Measurements from ENCODE around the gene METTL22. TPM values are rescaled to one million over a fixed set of nuclear protein-coding genes. Genes with fewer than 3 reads are reported as not detected.
A peak's percentile ranks its signal among the peaks of the same experiment; 100 is the strongest.

The METTL22 gene
- total and polyA plus RNA-seq, 8 donors = 8.8 to 186 (median 23.4) TPM

DNA sequence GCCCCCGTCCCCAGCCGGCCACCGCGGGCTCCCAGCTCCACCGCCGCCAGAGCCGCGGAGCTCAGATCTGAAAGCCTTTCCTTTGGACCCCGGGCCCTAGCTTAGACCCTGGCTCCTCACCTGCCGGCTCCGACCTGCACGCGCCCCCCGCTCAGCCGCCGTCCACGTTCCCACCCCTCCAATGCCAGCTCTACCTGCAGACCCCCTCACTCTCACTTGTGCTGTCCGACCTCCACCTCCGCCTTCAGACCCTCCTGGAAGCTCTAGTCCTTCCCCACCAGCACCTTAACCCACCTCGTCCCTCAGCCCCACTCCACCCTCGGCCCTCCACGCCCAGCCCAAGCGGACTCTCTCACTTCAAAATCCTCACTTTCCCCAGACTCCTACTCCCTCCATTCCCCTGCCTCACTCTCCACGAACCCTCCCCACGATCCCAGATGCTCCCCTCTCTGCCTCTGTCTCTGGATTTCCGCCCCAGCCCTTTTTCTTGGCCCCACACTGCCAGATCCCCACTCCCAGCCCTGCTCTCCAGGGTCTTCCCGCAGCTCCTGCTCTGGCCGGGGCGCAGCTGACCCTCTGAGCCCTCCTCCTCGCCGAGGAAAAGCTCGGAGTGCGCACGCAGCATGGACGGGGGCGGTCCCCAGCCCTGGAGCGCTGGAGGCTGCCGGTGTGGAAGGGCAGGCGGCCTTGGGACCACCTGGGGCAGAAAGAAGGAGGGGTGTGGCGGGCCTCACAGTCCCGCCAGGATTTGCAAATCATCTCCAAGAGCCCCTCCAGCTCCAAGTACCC lies 31.4 kb upstream of the METTL22 start, which contains the start of gene TMEM114:
Gene TMEM114, minus strand, starts transcription at position 612 of the 789 bp plus-strand sequence. CDS start 673 bp downstream, outside the sequence.
- peaks cover 8 to 17% (median 14%) of the 10 kb centered on the region in 4 donors for H3K4me1 ChIP-seq
- intact Hi-C loops (cut with DNase I; ENCODE audit: low total_unique reads) = no loop called here
- peaks cover 0 to 6% (median 0%) of the 10 kb centered on the region in 4 donors for H3K9me3 ChIP-seq
- peaks cover 4 to 78% (median 48%) of the 10 kb centered on the region in 3 donors for H3K27me3 ChIP-seq
- 2 to 7% (median 4%) methylated on average over 34 to 41 of the region's 41 CpGs for WGBS, 5 donors
- no peaks in the 10 kb centered on the region for H3K36me3 ChIP-seq
- H3K27ac ChIP-seq = no peak within 1 kb of the TSS
- TF ChIP-seq POLR2AphosphoS5 (IDR thresholded peaks at IDR 0.05) = no peak
- no peak for TF ChIP-seq EP300 (IDR thresholded peaks at IDR 0.05)
- TF ChIP-seq POLR2A (IDR thresholded peaks at IDR 0.05) = no peak
- TF ChIP-seq, protein P1, sequence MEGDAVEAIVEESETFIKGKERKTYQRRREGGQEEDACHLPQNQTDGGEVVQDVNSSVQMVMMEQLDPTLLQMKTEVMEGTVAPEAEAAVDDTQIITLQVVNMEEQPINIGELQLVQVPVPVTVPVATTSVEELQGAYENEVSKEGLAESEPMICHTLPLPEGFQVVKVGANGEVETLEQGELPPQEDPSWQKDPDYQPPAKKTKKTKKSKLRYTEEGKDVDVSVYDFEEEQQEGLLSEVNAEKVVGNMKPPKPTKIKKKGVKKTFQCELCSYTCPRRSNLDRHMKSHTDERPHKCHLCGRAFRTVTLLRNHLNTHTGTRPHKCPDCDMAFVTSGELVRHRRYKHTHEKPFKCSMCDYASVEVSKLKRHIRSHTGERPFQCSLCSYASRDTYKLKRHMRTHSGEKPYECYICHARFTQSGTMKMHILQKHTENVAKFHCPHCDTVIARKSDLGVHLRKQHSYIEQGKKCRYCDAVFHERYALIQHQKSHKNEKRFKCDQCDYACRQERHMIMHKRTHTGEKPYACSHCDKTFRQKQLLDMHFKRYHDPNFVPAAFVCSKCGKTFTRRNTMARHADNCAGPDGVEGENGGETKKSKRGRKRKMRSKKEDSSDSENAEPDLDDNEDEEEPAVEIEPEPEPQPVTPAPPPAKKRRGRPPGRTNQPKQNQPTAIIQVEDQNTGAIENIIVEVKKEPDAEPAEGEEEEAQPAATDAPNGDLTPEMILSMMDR (IDR thresholded peaks at IDR 0.05) = no peak
- no peak for DNase-seq
- peak within 1 kb of the TSS in 3 of 4 donors; percentile 6 to 23 (median 18) for H3K4me3 ChIP-seq

DNA sequence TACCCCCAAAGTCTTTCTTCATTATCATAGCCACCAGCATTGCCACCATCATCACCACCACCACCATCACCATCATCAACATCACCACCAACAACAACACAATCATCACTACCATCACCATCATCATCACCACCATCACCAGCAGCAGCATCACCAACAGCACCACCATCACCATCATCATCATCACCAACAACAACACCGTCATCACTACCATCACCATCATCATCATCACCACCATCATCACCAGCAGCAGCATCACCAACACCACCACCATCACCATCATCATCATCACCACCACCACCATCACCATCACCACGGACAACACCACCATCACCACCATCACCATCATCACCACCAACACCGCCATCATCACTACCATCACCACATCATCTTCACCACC lies 30.7 kb upstream of the METTL22 start:
- Histone ChIP-seq H3K27ac (no peak overlapping the region), H3K36me3 (no peaks in the 10 kb centered on the region), H3K27me3 (peaks cover 4 to 72% (median 48%) of the 10 kb centered on the region in 3 donors), H3K9me3 (peaks cover 0 to 6% (median under 1%) of the 10 kb centered on the region in 4 donors), H3K4me3 (no peak overlapping the region), H3K4me1 (peaks cover 8 to 17% (median 14%) of the 10 kb centered on the region in 4 donors)
- TF ChIP-seq, protein P1 (IDR thresholded peaks at IDR 0.05) = no peak
- no peak for TF ChIP-seq EP300 (IDR thresholded peaks at IDR 0.05)
- TF ChIP-seq POLR2A (IDR thresholded peaks at IDR 0.05) = no peak
- TF ChIP-seq POLR2AphosphoS5 (IDR thresholded peaks at IDR 0.05) = no peak
- intact Hi-C loops (cut with DNase I; ENCODE audit: low total_unique reads) = no loop called here
- WGBS, 5 donors = 92 to 97% (median 94%) methylated on average over 3 of the region's 3 CpGs
- DNase-seq = no peak

DNA sequence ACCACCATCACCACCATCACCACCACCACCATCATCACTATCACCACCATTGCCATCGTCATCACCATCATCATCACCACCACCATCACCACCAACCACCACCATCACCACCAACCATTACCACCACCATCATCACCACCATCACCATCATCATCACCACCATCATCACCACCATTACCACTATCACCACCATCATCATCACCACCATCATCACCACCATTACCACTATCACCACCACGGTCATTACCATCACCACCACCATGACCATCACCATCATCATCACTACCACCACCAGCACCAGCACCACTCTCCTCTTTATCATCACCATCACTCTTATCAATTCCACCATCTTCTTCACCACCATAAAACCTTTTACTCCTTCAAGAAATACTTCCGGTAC lies 30.0 kb upstream of the METTL22 start:
- H3K27ac ChIP-seq = no peak overlapping the region
- intact Hi-C loops (cut with DNase I; ENCODE audit: low total_unique reads) = no loop called here
- H3K9me3 ChIP-seq = peaks cover 1 to 13% (median 6%) of the 10 kb centered on the region in 4 donors
- no peak for DNase-seq
- H3K4me3 ChIP-seq = no peak overlapping the region
- peaks cover 4 to 66% (median 48%) of the 10 kb centered on the region in 3 donors for H3K27me3 ChIP-seq
- H3K4me1 ChIP-seq = peaks cover 8 to 17% (median 14%) of the 10 kb centered on the region in 4 donors
- TF ChIP-seq POLR2A (IDR thresholded peaks at IDR 0.05) = no peak
- TF ChIP-seq EP300 (IDR thresholded peaks at IDR 0.05) = no peak
- TF ChIP-seq POLR2AphosphoS5 (IDR thresholded peaks at IDR 0.05) = no peak
- TF ChIP-seq, protein P1 (IDR thresholded peaks at IDR 0.05) = no peak
- H3K36me3 ChIP-seq = no peaks in the 10 kb centered on the region
- WGBS, 5 donors = 95 to 99% (median 96%) methylated on average over 3 of the region's 3 CpGs

DNA sequence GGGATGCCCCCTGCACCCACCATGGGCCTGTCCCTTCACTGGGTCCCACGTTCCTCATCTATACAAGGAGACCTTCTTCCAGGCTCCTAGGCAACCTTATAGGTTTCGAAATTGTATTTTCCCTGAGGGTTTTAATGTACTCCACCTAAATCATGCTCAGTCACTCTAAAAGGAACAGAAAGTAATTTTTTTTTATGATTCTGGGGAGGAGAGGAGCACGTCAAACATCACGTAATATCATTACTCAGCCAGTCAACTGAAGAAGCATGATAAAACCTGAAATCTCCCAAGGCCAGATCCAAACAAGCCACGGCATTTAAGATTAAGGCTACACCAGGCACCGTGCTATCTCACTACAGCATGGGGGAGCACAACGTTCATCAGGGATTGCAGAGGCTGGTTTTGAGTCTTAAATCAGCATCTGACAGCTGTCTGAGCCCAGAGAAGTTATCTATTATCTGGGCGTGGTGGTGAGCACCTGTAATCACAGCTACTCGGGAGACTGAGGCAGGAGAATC lies 27.3 kb upstream of the METTL22 start:
- intact Hi-C loops (cut with DNase I; ENCODE audit: low total_unique reads) = no loop called here
- H3K4me1 ChIP-seq = peaks cover 6 to 12% (median 10%) of the 10 kb centered on the region in 4 donors
- peaks cover 6 to 22% (median 15%) of the 10 kb centered on the region in 4 donors for H3K9me3 ChIP-seq
- H3K27ac ChIP-seq = no peak overlapping the region
- no peak overlapping the region for H3K4me3 ChIP-seq
- TF ChIP-seq POLR2A (IDR thresholded peaks at IDR 0.05) (no peak), POLR2AphosphoS5 (IDR thresholded peaks at IDR 0.05) (no peak), EP300 (IDR thresholded peaks at IDR 0.05) (no peak)
- TF ChIP-seq, protein P1 (IDR thresholded peaks at IDR 0.05) = no peak
- WGBS, 5 donors = 59 to 67% (median 59%) methylated on average over 9 of the region's 9 CpGs
- no peaks in the 10 kb centered on the region for H3K36me3 ChIP-seq
- no peak for DNase-seq
- peaks cover 2 to 43% (median 29%) of the 10 kb centered on the region in 3 donors for H3K27me3 ChIP-seq
